Activated CD4-positive, alpha-beta T cell treated with anti-CD3 and anti-CD28 coated beads, Interleukin-2, Interleukin-4, amounts not matched to agents 100 ng/mL and 50 ng/mL, durations not matched to agents 16 hours and 8 hours (primary cell): ENCODE data around the gene SRCIN1.
A peak's percentile ranks its signal among the peaks of the same experiment; 100 is the strongest.
"Not testable (repeated sequence)": the region's sequence is repeated elsewhere in the genome, so short reads cannot be mapped to it uniquely, and the experiment has no call there.

ENCODE experiments used
- DNase-seq: peaks from one replicate; pipeline ENCODE4 v3.0.0-alpha.2; 2020; ENCODE audit warnings: low spot score

Gene SRCIN1

GRCh38 chr17:38542286-38542685, 63.5 kb downstream of the SRCIN1 start:
- DNase-seq, result no peak

GRCh38 chr17:38541281-38541680, 64.5 kb downstream of the SRCIN1 start:
- no peak for DNase-seq

- no peak for DNase-seq
Measured at GRCh38 chr17:38540514-38541045, 65.2 kb downstream of the SRCIN1 start.

GRCh38 chr17:38539386-38539785, 66.4 kb downstream of the SRCIN1 start:
- DNase-seq, result no peak

GRCh38 chr17:38538906-38539305, 66.8 kb downstream of the SRCIN1 start:
- no peak for DNase-seq

- DNase-seq, result no peak
Measured at GRCh38 chr17:38536661-38537060, 69.1 kb downstream of the SRCIN1 start.

- DNase-seq, result no peak
Measured at GRCh38 chr17:38535886-38536285, 69.9 kb downstream of the SRCIN1 start.

GRCh38 chr17:38534498-38534885, 71.3 kb downstream of the SRCIN1 start:
- no peak for DNase-seq

- DNase-seq, result no peak
Measured at GRCh38 chr17:38533866-38534497, 71.8 kb downstream of the SRCIN1 start.

- no peak for DNase-seq
Measured at GRCh38 chr17:38533241-38533640, 72.5 kb downstream of the SRCIN1 start.

GRCh38 chr17:38532451-38532850, 73.3 kb downstream of the SRCIN1 start:
- DNase-seq, result no peak

GRCh38 chr17:38531761-38532160, 74.0 kb downstream of the SRCIN1 start:
- not testable (repeated sequence) for DNase-seq

- DNase-seq, result not testable (repeated sequence)
Measured at GRCh38 chr17:38530856-38531255, 74.9 kb downstream of the SRCIN1 start.

- DNase-seq, result not testable (repeated sequence)
Measured at GRCh38 chr17:38528141-38528540, 77.6 kb downstream of the SRCIN1 start.

- not testable (repeated sequence) for DNase-seq
Measured at GRCh38 chr17:38526526-38526925, 79.2 kb downstream of the SRCIN1 start.

GRCh38 chr17:38512473-38513058, 93.2 kb downstream of the SRCIN1 start:
- DNase-seq, result no peak

- no peak for DNase-seq
Measured at GRCh38 chr17:38511150-38512108, 94.3 kb downstream of the SRCIN1 start.

- DNase-seq, result no peak
Measured at GRCh38 chr17:38510421-38511149, 95.2 kb downstream of the SRCIN1 start.

GRCh38 chr17:38509772-38510420, 95.9 kb downstream of the SRCIN1 start:
- no peak for DNase-seq

GRCh38 chr17:38508954-38509771, 96.6 kb downstream of the SRCIN1 start:
- peak; percentile 80 for DNase-seq

GRCh38 chr17:38508570-38508950, 97.2 kb downstream of the SRCIN1 start:
- no peak for DNase-seq
